GM12878 (cell line): Measurements from ENCODE around the gene GPR146. TPM values are rescaled to one million over a fixed set of nuclear protein-coding genes. Genes with fewer than 3 reads are reported as not detected.

Source experiments
- BHLHE40 ChIP-seq, 2 experiments: fragments of 450-650 bp in 1 of 2; IDR thresholded peaks; 2 replicates each; pipeline ENCODE4 v1.6.1; 2011 to 2017; ENCODE audit warnings: low read depth in 2 of 2, borderline replicate concordance in 1 of 2, improper control_type of control experiment in 1 of 2, low read length in 1 of 2, mild to moderate bottlenecking in 1 of 2
- DPF2 ChIP-seq: fragments of 450-650 bp; IDR thresholded peaks from 2 replicates; pipeline ENCODE4 v1.6.1; 2017; ENCODE audit warnings: mild to moderate bottlenecking
- EP300 ChIP-seq, 2 experiments: fragments of 150-350 bp in 1 of 2; IDR thresholded peaks; 2 replicates each; pipeline ENCODE4 v1.6.1; 2011 to 2012; ENCODE audit warnings: low read depth in 2 of 2, low read length in 2 of 2, borderline replicate concordance in 1 of 2, improper control_type of control experiment in 1 of 2, inconsistent platforms in 1 of 2; ENCODE audit not compliant: control insufficient read depth in 1 of 2
- ESRRA ChIP-seq: IDR thresholded peaks from 2 replicates; pipeline ENCODE4 v1.6.1; 2012; ENCODE audit warnings: mild to moderate bottlenecking, low read length, improper control_type of control experiment
- GATAD2B ChIP-seq: fragments of 450-650 bp; conservative IDR thresholded peaks from 2 replicates; pipeline ENCODE4 v1.6.1; 2017; ENCODE audit warnings: low read depth, mild to moderate bottlenecking, moderate library complexity
- JUNB ChIP-seq: IDR thresholded peaks from 2 replicates; pipeline ENCODE4 v1.6.1; 2016; ENCODE audit warnings: antibody characterized with exemption, mild to moderate bottlenecking
- JUND ChIP-seq: IDR thresholded peaks from 2 replicates; pipeline ENCODE4 v1.6.1; 2012; ENCODE audit warnings: low read depth, mild to moderate bottlenecking, low read length, improper control_type of control experiment, moderate library complexity
- KDM1A ChIP-seq: fragments of 200-600 bp; sonication (generic); IDR thresholded peaks from 2 replicates; pipeline ENCODE4 v1.6.1; 2016; ENCODE audit warnings: borderline replicate concordance
- LARP7 ChIP-seq: fragments of 450-650 bp; IDR thresholded peaks from 2 replicates; pipeline ENCODE4 v1.6.1; 2017; ENCODE audit warnings: mild to moderate bottlenecking
- MYB ChIP-seq: fragments of 150-350 bp; IDR thresholded peaks from 2 replicates; pipeline ENCODE4 v1.6.1; 2014; ENCODE audit warnings: mild to moderate bottlenecking, low read depth, low read length, borderline replicate concordance
- PAX5 ChIP-seq: IDR thresholded peaks from 2 replicates; pipeline ENCODE4 v1.6.1; 2011; ENCODE audit warnings: low read depth, low read length, borderline replicate concordance
- RAD21 ChIP-seq: IDR thresholded peaks from 2 replicates; pipeline ENCODE4 v1.6.1; 2011; ENCODE audit warnings: mild to moderate bottlenecking, low read depth, low read length, moderate library complexity; ENCODE audit not compliant: insufficient read depth
- SIX5 ChIP-seq: IDR thresholded peaks from 2 replicates; pipeline ENCODE4 v1.6.1; 2011; ENCODE audit warnings: mild to moderate bottlenecking, low read depth, low read length, moderate library complexity; ENCODE audit not compliant: severe bottlenecking
- SREBF1 ChIP-seq: IDR thresholded peaks from 2 replicates; pipeline ENCODE4 v1.6.1; 2012; ENCODE audit warnings: mild to moderate bottlenecking, low read length
- TCF12 ChIP-seq: IDR thresholded peaks from 2 replicates; pipeline ENCODE4 v1.6.1; 2011; ENCODE audit warnings: low read depth, mild to moderate bottlenecking, low read length
- polyA plus RNA-seq, 11 experiments: library from polyadenylated mRNA; depleted of rRNA in 4 of 11; unstranded in 6 of 11; stranded (reverse) in 5 of 11; fragments of >200 nt; fragmentation: Nextera tagmentation in 4 of 11; fragmentation: Illumina TruSeq in 1 of 11; extraction: Ambion mirVana in 4 of 11; extraction: Trizol in 1 of 11; gene quantifications; 1 replicate in 1 of 11; 2 replicates in 10 of 11; pipeline versions ENCODE4 v1.2.1 to v1.2.3, GENCODE V29; 2011 to 2016; ENCODE audit warnings: inconsistent platforms in 2 of 11, missing spikeins in 2 of 11, low read depth in 1 of 11
- total RNA-seq, 4 experiments: library from RNA; depleted of rRNA in 3 of 4; stranded (reverse); fragments of >200 nt in 3 of 4; fragmentation: Illumina TruSeq in 1 of 4; extraction: Trizol in 1 of 4; gene quantifications; 2 replicates each; pipeline versions ENCODE4 v1.2.1 to v1.2.3, GENCODE V29; 2013 to 2021
- TF ChIP-seq, protein P1 (sequence below): fragments of 450-650 bp; IDR thresholded peaks from 2 replicates; pipeline ENCODE4 v1.6.1; 2017; ENCODE audit warnings: mild to moderate bottlenecking, moderate library complexity
- TF ChIP-seq, protein P2 (sequence below): fragments of 450-650 bp; IDR thresholded peaks from 2 replicates; pipeline ENCODE4 v1.6.1; 2014; ENCODE audit warnings: mild to moderate bottlenecking

The GPR146 gene
- total and polyA plus RNA-seq, 10 of the 15 experiments (the other 5 are each of a cell fraction or from before 2014, with no cell fraction given): 0.19 to 12.0 (median 0.54) TPM; not detected in 2

GRCh38 chr7:1022801-1023465 lies 21.4 kb upstream of the GPR146 start (continued):
- TF ChIP-seq, protein P1, sequence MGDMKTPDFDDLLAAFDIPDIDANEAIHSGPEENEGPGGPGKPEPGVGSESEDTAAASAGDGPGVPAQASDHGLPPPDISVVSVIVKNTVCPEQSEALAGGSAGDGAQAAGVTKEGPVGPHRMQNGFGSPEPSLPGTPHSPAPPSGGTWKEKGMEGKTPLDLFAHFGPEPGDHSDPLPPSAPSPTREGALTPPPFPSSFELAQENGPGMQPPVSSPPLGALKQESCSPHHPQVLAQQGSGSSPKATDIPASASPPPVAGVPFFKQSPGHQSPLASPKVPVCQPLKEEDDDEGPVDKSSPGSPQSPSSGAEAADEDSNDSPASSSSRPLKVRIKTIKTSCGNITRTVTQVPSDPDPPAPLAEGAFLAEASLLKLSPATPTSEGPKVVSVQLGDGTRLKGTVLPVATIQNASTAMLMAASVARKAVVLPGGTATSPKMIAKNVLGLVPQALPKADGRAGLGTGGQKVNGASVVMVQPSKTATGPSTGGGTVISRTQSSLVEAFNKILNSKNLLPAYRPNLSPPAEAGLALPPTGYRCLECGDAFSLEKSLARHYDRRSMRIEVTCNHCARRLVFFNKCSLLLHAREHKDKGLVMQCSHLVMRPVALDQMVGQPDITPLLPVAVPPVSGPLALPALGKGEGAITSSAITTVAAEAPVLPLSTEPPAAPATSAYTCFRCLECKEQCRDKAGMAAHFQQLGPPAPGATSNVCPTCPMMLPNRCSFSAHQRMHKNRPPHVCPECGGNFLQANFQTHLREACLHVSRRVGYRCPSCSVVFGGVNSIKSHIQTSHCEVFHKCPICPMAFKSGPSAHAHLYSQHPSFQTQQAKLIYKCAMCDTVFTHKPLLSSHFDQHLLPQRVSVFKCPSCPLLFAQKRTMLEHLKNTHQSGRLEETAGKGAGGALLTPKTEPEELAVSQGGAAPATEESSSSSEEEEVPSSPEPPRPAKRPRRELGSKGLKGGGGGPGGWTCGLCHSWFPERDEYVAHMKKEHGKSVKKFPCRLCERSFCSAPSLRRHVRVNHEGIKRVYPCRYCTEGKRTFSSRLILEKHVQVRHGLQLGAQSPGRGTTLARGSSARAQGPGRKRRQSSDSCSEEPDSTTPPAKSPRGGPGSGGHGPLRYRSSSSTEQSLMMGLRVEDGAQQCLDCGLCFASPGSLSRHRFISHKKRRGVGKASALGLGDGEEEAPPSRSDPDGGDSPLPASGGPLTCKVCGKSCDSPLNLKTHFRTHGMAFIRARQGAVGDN: peak; percentile 73
- 0 out of 2 replicates have a peak, but pooled peaks have one; percentile 46 for TF ChIP-seq LARP7
- TF ChIP-seq JUNB: no peak
- peak; percentile 12; the same call in 1 of the 2 replicates for TF ChIP-seq DPF2
- no peak for TF ChIP-seq RAD21
- peak; percentile 73; the same call in 1 of the 2 replicates for TF ChIP-seq TCF12
- TF ChIP-seq SIX5: no peak
- TF ChIP-seq KDM1A: no peak
- TF ChIP-seq BHLHE40 (IDR thresholded peaks at IDR 0.05; ENCODE audit: borderline replicate concordance in 1 of 2, low read depth in 2 of 2, low read length in 1 of 2): peak; percentile 87 to 94
- TF ChIP-seq GATAD2B: peak; percentile 47; the same call in 1 of the 2 replicates
- TF ChIP-seq MYB: no peak
- TF ChIP-seq, protein P2, sequence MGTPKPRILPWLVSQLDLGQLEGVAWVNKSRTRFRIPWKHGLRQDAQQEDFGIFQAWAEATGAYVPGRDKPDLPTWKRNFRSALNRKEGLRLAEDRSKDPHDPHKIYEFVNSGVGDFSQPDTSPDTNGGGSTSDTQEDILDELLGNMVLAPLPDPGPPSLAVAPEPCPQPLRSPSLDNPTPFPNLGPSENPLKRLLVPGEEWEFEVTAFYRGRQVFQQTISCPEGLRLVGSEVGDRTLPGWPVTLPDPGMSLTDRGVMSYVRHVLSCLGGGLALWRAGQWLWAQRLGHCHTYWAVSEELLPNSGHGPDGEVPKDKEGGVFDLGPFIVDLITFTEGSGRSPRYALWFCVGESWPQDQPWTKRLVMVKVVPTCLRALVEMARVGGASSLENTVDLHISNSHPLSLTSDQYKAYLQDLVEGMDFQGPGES: no peak
- TF ChIP-seq SREBF1: no peak
- TF ChIP-seq ESRRA: no peak
- TF ChIP-seq PAX5: 0 out of 2 replicates have a peak, but pooled peaks have one; percentile 23
- no peak for TF ChIP-seq JUND
- TF ChIP-seq EP300 (IDR thresholded peaks at IDR 0.05; ENCODE audit: borderline replicate concordance in 1 of 2, control insufficient read depth in 1 of 2, low read depth in 2 of 2, low read length in 2 of 2): 0 out of 4 replicates have a peak, but pooled peaks of 1 of the 2 experiments have one; percentile 12
- TF ChIP-seq, all 136 proteins: peak for 17
